ENCODE data around the gene TNS1.

DNA sequence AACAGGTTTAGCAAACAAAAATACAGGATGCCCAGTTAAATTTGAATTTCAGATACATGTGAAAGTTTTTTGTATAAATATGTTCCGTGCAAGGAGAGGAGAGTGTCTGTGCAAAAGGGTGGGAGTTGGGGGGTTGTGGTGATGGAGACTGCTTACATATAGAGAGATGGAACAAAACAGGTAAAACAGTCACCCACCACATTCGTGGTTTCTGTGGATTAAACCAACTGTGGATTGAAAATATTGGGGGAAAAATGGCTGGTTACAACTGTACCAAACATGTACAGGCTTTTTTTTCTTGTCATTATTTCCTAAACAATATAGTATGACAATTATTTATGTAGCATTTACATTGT lies 245.7 kb downstream of the TNS1 start:
- TF ChIP-seq, protein P1, sequence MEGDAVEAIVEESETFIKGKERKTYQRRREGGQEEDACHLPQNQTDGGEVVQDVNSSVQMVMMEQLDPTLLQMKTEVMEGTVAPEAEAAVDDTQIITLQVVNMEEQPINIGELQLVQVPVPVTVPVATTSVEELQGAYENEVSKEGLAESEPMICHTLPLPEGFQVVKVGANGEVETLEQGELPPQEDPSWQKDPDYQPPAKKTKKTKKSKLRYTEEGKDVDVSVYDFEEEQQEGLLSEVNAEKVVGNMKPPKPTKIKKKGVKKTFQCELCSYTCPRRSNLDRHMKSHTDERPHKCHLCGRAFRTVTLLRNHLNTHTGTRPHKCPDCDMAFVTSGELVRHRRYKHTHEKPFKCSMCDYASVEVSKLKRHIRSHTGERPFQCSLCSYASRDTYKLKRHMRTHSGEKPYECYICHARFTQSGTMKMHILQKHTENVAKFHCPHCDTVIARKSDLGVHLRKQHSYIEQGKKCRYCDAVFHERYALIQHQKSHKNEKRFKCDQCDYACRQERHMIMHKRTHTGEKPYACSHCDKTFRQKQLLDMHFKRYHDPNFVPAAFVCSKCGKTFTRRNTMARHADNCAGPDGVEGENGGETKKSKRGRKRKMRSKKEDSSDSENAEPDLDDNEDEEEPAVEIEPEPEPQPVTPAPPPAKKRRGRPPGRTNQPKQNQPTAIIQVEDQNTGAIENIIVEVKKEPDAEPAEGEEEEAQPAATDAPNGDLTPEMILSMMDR (conservative IDR thresholded peaks at IDR 0.05; ENCODE audit: low read depth, low read length) = no peak
- no peak for TF ChIP-seq EZH2 (IDR thresholded peaks at IDR 0.05; ENCODE audit: low read length, unreplicated experiment)
